ENCODE measurements around the gene LMBRD2.
"Not testable (repeated sequence)": the region's sequence is repeated elsewhere in the genome, so short reads cannot be mapped to it uniquely, and the experiment has no call there.

Gene LMBRD2

DNA sequence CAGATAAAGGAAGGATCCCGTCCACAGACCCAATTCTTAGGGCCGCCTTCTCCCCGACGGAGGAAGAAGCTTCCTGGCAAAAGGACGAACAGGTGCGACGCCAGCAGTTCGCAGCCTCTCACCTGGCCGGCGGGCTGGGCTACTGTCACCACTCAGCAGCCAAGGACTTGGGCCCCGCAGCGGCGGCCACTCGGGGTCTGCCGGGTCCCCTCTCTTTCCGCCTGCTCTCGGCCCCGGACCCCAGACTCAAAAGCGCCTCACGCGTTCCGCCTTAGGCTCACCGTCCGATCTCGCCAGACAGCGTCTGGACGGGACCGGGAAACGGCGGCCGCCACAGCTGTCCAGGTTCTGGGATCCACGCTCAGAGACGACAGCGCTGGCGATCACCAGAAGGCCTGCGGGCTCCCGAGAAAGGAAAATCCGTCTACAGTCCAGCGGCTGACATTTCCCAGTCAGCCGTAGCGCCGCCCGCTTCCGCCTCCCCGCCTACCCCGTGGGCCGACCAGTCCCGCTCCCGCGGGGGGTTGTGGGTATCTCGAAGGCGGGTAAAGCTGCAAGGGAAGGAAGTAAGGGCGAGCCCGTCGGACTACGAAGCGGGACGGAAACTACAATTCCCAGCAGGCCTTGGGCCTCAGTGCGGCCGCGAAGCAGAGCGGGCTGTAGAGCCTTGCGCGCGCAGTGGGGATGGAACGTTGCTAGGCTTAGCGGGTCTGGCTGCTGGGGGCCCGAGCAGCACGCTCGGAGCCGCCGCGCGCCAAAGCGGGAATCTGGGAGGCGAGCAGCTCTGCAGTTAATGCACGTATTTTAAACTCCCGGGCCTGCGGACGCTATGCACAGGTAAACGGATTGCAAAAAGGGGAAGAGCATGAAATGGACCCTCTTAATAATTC lies at the start of gene LMBRD2, which contains the start of gene SKP2:
LMBRD2 (minus strand) TSS at position 454 of the 890 bp plus-strand sequence. CDS start 8,538 bp downstream, outside the sequence.
SKP2 (plus strand) TSS at position 678 of the 890 bp plus-strand sequence; CDS start at position 830, 152 bp downstream.
- DNase-seq (ENCODE audit: low spot score): peak; percentile 97

DNA sequence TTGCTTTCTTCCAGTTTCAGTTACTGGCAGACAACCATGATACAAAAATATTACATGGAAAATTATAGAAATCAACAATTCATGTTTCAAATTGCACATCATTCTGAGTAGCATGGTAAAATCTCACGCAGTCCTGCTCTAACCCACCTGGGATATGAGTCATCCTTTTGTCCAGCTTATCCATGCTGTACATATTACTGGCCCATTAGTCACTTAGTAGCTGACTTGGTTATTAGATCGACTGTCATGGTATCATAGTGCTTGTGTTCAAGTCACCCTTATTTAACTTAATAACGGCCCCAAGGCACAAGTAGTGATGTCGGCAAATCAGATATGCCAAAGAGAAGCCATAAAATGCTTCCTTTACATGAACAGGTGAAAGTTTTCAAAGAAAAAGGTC lies 48.8 kb upstream of the LMBRD2 start:
- DNase-seq (ENCODE audit: low spot score): no peak

DNA sequence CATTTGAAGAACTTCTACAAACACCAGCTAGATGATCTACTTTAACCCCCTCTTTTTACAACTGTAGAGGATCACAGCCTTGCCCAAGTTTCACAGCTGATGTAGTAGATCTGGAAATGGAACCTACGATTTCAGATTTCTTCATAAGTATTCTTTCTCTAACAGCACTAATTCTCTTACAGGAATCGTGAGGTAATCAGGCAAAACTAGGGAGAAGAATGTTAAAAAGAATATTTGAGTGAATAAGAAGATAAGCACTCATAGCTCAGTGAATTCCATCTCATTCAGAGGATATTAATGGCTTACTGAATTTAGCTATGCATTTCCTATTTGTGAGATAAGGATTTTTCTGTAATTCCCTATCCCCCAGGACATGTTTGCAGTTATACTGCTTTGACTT lies 47.9 kb upstream of the LMBRD2 start:
- DNase-seq (ENCODE audit: low spot score): no peak

GRCh38 chr5:36198783-36199182 lies 47.1 kb upstream of the LMBRD2 start:
- DNase-seq (ENCODE audit: low spot score): not testable (repeated sequence)

GRCh38 chr5:36198281-36198680 lies 46.6 kb upstream of the LMBRD2 start:
- DNase-seq (ENCODE audit: low spot score): no peak

DNA sequence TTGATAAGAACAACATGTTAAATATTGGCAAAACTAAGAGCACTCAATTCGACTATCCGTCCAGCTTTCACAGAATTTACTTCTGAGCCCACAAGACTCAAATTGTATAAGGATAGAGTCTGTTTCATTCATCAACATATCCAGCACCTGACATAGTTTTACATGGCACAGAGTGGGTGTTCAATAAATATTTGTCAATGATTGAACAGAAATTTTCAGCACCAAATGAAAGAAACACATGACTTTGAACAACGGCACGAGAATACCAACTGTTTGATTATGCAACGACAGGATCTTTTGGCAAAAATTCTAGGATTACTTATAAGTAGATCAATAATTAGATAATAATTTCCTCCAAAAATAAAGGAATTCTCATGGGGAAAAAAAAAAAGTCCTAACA lies 42.1 kb upstream of the LMBRD2 start:
- no peak for DNase-seq (ENCODE audit: low spot score)

GRCh38 chr5:36184408-36184807 lies 32.7 kb upstream of the LMBRD2 start:
- not testable (repeated sequence) for DNase-seq (ENCODE audit: low spot score)

DNA sequence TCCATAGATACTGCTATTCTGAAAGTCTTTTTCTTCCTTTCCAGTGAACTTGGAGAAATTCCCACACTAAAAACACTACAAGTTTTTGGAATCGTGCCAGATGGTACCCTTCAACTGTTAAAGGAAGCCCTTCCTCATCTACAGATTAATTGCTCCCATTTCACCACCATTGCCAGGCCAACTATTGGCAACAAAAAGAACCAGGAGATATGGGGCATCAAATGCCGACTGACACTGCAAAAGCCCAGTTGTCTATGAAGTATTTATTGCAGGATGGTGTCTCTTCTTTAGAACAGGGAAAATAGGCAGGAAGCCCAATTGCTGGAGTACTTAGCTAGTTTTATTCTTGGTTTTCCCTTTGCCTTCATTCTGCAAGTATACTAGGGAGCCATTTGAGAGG lies 30.1 kb upstream of the LMBRD2 start:
- DNase-seq (ENCODE audit: low spot score): no peak

GRCh38 chr5:36180556-36181350 lies 29.1 kb upstream of the LMBRD2 start:
- DNase-seq (ENCODE audit: low spot score): no peak

DNA sequence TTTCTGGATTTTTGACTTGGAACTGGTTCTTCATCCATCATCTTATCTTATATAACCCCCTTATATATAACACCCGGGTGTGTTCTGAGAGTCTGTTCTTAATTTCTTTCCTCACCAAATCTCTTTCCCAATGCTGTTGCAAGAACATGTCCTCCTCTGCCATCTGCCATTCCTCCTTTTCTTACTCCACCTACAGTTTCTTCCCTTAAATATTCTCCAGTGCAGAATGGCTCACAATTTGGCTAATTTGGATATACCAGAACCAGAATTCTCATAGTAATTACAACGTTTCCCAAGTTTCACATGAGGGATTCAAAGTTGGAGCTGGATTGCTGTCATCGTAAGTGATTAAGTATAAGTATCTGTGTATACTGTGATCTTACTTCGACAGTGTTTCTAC lies 28.3 kb upstream of the LMBRD2 start:
- DNase-seq (ENCODE audit: low spot score): no peak

DNA sequence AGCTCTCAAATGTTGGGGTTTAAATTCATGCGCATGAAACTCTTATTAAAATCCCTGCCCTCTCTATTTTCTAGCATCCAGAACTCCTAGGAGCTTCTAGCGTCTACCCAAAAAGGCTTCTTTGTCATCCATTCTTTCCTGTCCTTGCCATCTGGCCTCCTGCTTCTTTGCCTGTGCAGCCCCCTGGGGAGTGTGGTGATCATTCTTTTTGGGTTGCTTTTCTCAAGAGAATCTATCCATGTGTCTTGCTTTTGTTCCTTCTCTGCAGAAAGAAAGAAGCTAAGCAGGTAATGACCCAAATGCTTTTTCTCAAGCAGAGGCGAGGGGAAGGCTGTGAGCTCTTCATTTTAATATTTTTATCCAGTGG lies 26.8 kb upstream of the LMBRD2 start:
- DNase-seq (ENCODE audit: low spot score): no peak

DNA sequence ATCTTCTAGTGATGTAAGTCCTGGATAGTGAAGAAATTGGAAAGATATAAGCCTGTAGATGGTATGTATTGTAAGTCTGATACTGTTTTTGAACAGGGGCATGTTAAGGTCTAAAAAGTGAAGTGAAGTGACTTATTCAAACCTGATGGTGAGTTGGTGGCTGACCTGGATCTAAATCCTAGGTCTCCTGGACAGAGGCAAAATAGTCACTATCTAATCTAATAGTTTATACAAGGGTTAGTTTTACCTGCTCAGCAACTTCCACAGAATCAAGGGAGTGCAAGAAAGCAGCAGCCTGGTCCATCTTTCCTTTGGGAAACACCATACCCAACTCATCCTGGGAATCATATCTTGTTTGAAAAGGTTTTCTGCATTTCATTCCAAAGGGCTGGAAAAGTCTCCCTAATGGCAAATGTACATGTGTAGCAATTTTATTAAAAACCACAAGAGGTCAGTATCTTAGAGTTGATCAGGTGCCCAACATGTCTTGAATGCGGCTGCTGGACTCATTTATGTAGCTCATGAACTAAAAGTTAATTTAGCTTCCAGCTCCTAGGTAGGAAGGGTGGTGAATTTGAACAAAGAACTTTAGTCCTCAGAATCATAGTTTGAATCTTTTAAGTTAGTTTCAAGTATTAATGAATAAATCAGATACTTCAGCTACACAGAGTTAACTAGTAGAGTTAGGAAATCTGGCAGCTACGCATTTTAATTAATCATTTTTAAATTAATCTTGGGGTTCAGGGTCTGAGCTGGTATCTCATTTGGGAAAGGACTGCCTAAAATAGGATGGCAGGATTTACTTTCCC lies 26.2 kb upstream of the LMBRD2 start:
- peak; percentile 40 for DNase-seq (ENCODE audit: low spot score)

GRCh38 chr5:36177154-36177553 lies 25.5 kb upstream of the LMBRD2 start:
- DNase-seq (ENCODE audit: low spot score): no peak

DNA sequence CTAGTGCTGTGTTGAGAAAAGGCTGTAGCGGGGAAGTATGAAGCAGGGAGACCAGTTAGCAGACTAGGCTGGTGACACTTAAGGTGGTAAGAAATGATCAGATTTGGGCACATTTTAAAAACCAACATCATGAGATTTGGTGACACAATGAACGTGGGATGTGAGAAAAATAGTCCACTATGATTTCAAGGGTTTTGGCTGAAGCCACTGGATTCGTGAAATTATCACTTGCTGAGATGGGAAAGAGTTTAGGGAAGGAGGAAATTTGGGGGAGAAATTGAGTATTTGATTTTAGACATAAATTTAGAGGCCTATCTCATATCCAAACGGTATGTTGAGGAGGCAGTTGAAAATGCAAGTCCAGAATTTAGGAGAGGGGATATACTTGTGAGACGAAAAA lies 23.4 kb upstream of the LMBRD2 start:
- DNase-seq (ENCODE audit: low spot score): no peak

DNA sequence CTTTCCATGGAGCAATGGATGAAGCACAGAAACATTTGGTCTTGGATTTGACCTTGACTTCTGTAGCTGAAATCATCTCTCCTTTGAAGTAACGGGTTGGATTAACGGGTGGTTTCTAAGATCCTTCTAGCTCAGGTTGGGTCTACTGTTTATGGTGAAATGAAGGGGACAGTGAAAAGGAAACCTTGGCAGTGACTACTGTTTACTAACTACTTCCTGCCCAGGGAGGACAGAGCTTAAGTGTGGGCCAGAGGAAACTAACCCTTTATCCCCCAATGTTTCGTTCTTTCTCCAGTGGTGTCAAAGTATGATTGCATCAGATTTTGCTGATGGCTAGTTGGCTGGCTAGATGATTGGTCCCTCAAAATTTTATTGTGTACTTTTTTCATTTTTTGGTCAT lies 22.4 kb upstream of the LMBRD2 start:
- DNase-seq (ENCODE audit: low spot score): no peak

DNA sequence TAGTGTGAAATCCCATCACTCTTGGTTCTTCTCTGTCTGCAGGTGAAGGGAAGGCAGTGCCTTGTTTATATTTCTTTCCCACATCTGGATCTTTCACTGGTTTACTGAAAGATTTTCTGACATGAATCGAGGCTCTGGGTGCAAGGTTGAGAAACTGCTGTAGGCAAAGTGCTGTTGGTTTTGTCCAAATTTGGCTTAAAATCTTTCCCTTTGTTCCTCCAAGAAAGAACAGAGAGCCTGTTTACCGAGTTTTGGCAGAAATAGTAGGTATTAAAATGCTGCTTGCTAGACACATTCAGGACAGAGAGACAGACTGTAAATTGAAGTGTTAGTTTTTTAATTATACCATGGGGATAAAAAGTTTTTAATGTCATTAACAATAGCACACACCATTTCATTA lies 21.7 kb upstream of the LMBRD2 start:
- DNase-seq (ENCODE audit: low spot score): no peak

DNA sequence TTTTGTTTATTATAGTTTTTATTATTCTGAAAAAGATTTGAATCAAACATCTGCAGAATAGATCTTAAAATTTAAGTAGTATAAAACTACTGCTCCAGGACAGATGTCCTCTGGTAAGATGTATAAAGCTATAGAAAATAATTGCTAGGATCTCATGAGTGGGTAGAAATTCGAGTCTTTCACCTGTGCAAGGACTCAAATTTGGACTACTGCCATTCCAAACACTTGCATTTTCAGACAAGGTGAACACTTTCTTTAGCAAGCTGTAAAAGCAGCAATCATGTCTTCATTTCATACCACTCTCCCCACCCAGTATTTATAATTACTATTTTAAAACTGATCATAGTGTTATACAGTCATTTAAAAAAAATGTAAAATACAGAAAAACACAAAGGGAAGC lies 20.9 kb upstream of the LMBRD2 start:
- no peak for DNase-seq (ENCODE audit: low spot score)

DNA sequence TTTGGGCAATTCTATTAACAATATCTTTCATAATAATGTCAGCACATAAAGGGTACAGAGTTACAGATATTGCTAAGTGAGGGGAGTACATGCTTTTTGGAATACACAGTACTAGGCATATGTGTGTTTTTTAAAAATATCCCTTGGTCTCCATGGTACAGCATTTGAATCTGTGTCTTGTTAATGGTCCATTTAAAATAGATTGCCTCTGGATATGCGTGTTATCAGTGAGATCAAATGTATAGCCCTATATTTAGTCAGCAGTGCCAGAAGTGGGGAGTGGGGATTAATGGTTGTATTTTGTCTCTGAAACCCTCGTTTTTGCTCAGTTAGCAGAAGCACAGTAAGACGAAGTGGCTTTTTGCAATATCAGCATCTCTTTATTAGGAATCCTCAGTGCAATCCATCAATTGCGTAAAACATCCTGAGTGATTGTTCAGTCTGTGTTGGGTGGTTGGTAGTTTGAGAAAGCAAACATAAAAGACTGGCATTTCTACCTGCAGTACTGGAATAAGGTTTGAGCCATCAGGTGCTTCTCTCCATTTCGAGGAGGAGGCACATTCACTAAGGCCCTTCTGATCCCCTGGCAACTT lies 19.2 kb upstream of the LMBRD2 start:
- no peak for DNase-seq (ENCODE audit: low spot score)

GRCh38 chr5:36168737-36169136 lies 17.1 kb upstream of the LMBRD2 start:
- DNase-seq (ENCODE audit: low spot score): no peak

DNA sequence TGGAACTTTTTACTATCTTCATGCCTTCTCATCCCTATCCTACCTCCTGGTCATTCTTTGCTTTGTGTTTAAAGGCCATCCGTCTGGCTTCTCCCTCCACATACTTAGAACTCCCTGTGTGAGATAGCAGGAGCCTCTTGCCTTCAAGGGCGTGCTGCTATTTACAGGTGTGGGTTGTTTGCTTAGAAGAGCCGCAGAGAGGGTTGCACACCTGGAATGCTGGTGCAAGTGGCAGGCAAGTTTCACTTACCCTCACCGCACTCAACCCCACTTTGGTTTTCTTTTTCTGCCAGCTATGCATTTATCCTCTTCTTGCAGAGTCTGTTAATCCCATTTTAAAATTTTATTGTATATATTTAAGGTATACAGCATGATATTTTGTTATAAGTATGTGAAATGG lies 12.8 kb upstream of the LMBRD2 start:
- no peak for DNase-seq (ENCODE audit: low spot score)

DNA sequence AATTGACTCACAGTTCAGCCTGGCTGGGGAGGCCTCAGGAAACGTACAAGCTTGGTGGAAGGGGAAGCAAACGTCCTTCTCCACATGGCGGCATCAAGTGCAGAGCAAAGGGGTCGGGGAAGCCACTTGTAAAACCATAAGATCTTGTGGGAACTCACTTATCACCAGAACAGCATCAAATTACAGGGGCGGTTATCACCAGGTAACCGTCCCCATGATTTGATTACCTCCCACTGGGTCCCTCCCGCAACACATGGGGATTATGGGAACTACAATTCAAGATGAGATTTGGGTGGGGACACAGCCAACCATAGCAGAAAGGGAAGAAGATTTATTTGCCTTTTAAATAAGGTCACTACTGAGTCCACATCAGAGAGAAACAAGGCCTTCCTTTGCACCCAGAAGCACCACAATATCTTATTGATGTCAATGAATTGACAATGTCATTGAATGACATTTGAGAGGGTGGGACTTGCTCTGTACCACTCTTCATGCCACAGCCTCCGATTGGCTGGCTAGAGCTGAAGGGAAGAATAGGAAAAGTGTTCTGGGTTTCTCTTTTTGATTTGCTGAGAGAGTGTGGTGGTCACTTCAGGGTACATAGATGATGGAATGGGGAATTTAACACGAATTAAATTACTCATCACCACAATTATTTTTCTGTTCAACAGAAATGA lies 11.3 kb upstream of the LMBRD2 start:
- DNase-seq (ENCODE audit: low spot score): no peak
